ENCODE results near the gene TNS1. TPM values are rescaled to one million over a fixed set of nuclear protein-coding genes. Genes with fewer than 3 reads are reported as not detected.

Gene TNS1
- total and polyA plus RNA-seq, 5 donors: 243 to 647 (median 513) TPM

DNA sequence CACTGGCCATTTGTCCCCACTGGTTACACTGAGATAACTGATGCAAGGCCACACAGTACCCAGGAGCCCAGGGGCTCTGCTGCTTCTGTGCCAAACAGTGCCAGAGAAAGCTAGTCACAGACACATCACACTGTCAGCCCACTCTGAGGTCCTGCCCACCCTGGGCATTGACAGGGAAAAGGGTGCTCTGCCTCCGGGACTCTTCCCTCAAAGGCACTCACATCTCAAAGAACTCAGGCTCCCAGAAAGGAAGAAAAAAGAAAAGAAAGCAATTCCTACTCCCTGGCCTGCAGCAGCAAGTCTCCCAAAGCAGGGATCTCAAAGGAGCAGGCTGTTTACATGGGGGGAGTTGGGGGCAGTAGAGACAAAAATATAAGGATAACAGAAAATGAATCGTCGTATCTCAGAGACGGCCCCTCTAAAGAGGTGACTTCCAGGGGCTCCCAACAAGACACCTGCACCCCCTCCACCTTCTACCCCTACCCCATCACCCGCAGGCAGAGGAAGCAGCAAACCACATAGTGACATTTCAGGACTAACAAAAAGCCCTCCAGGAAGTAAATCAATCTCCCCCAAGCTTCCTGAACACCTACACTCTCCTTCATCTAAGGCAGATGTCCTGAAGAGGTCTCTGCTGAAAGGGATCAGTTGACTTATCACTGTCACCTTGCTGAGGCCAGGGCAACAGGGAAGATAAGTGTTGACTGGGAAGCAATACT, 247.6 kb downstream of the TNS1 start:
- WGBS: 63% methylated on average over 5 of the region's 5 CpGs
- Histone ChIP-seq H3K27ac (ENCODE audit: low read length) (no peak overlapping the region), H3K27me3 (ENCODE audit: control insufficient read depth, insufficient read depth) (no peaks in the 10 kb centered on the region), H3K9me3 (ENCODE audit: control insufficient read depth, low read length) (no peaks in the 10 kb centered on the region), H3K4me1 (ENCODE audit: control insufficient read depth, insufficient read depth, low read length) (peaks cover 5% of the 10 kb centered on the region), H3K4me3 (ENCODE audit: low read length) (no peak overlapping the region)
- no peak for ATAC-seq
- DNase-seq: no peak
- intact Hi-C loops (cut with DNase I): loop anchor here in 3 of 4 donors (10.0 kb wide), 3 partner anchors 100 to 1240 kb away; no protein-coding TSS in a partner anchor

DNA sequence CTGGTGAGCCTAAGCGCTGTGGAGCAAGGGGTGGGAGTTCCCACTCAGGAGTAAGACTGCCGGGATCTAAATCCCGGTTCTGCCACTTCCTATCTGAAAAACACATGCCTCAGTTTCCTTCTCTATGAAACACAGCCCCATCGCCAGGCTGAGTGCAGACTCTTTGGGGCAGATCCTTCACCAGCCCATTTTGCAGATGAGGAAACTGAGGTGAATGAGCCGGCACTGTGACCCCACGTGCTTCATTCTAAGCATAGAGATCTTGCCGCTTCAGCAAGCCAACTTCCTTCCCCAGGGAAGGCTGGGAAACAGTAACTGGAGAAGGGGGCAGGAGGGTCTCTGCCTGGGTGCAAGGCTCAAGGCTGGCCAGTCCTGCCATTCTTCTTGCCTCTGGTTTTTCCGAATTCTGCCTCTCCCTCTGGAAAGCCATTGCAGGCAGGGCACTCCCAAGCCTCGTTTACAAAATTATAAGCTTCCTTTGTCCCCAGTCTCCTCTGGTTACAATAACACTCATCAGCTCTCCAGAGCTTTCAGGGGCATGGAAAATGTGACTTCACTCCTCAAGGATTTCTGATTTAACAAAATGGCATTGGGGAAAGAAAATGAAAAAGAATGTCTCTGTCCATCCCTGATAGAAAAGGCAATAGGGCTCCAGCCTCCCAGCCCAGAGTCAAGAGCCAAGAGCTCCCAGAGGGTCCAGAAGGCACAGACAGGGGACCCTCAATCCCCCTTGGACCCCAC, 249.2 kb downstream of the TNS1 start:
- Histone ChIP-seq H3K4me3 (ENCODE audit: low read length) (no peak overlapping the region), H3K9me3 (ENCODE audit: control insufficient read depth, low read length) (no peaks in the 10 kb centered on the region), H3K27ac (ENCODE audit: low read length) (no peak overlapping the region), H3K27me3 (ENCODE audit: control insufficient read depth, insufficient read depth) (no peaks in the 10 kb centered on the region), H3K4me1 (ENCODE audit: control insufficient read depth, insufficient read depth, low read length) (peaks cover 12% of the 10 kb centered on the region)
- intact Hi-C loops (cut with DNase I): loop anchor here in 3 of 4 donors (10.0 kb wide), 3 partner anchors 99 to 1239 kb away; no protein-coding TSS in a partner anchor
- no peak for ATAC-seq
- 78% methylated on average over 9 of the region's 9 CpGs for WGBS
- no peak for DNase-seq

DNA sequence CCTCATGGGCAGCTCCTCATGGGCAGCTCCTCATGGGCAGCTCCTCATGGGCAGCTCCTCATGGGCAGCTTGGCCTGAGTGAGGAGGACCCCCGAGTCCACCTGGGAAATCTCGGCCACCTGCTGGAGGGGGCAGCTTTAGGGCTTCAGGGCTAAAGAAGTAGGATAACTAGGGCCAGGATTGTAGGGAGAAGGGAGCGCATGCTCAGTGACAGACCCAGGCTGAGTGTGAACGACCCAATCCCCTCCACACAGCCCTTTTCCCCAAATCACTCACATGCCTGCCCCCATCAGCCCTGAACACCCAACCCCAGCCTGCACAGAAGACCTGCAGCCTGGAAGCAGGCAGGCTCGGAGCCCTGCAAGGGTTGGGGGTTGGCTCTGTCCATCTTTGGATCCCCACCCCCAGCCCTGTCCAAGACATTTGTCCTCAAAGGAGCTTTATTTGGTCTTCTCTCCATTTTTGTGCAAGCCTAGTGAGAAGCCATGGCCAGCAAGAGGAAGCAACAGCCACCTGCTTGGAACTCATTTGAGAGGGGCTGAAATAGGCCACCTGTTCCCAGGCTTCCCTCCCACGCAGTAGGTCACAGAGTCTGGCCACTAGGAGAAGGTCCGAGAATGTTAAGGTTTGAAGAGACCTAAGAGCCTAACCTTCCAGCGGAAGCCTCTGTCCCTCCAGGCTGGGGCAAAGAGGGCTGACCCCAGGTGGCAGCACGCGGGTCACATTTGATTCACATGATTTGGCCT, 249.9 kb downstream of the TNS1 start:
- no peak overlapping the region for H3K27ac ChIP-seq (ENCODE audit: low read length)
- intact Hi-C loops (cut with DNase I): loop anchor here in 3 of 4 donors (10.0 kb wide), 3 partner anchors 98 to 1238 kb away; no protein-coding TSS in a partner anchor
- no peaks in the 10 kb centered on the region for H3K9me3 ChIP-seq (ENCODE audit: control insufficient read depth, low read length)
- H3K27me3 ChIP-seq (ENCODE audit: control insufficient read depth, insufficient read depth): no peaks in the 10 kb centered on the region
- H3K4me3 ChIP-seq (ENCODE audit: low read length): no peak overlapping the region
- ATAC-seq (no peak), DNase-seq (no peak)
- 87% methylated on average over 10 of the region's 10 CpGs for WGBS
- peaks cover 12% of the 10 kb centered on the region for H3K4me1 ChIP-seq (ENCODE audit: control insufficient read depth, insufficient read depth, low read length)

DNA sequence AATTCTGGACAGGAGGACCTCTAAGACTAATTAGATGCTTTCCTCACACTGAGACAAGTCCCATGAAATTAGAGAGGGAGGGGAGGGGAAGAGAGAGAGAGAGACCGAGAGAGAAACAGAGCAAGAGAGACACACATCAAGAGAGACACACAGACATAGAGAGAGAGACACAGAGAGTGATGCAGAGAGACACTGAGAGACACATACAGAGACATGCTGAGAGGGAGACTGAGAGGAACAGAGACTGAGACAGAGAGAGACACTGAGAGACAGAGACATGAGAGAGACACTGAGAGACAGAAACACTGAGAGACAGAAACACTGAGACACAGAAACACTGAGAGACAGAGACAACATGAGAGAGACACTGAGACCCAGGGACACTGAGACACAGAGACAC, 250.8 kb downstream of the TNS1 start:
- WGBS: 71% methylated on average over 1 of the region's 1 CpG
- DNase-seq (no peak), ATAC-seq (no peak)
- intact Hi-C loops (cut with DNase I): loop anchor here in 3 of 4 donors (10.0 kb wide), 3 partner anchors 97 to 1237 kb away; no protein-coding TSS in a partner anchor
- H3K4me3 ChIP-seq (ENCODE audit: low read length): no peak overlapping the region
- no peaks in the 10 kb centered on the region for H3K9me3 ChIP-seq (ENCODE audit: control insufficient read depth, low read length)
- no peak overlapping the region for H3K27ac ChIP-seq (ENCODE audit: low read length)
- no peaks in the 10 kb centered on the region for H3K27me3 ChIP-seq (ENCODE audit: control insufficient read depth, insufficient read depth)
- peaks cover 12% of the 10 kb centered on the region for H3K4me1 ChIP-seq (ENCODE audit: control insufficient read depth, insufficient read depth, low read length)

DNA sequence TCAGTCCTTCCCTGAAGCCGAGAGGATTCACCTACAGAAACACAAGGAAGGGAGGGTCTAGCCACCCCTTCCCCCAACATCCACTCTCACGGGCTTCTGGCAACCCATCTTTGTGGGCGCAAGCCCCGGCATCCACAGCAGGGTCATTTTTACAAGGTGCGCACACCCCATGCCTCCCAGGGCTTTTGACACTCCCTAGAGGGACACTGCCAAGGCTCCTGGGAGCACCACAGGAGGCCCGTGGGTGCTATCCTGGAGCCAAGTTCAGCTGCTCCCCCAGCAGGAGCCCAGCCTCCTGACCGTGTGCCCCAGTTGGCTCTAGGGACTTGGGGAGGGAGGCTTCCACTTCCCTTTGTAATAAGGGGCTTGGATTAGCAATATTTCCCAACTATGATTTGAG, 251.6 kb downstream of the TNS1 start:
- no peak for ATAC-seq
- WGBS: 91% methylated on average over 7 of the region's 7 CpGs
- Histone ChIP-seq H3K27ac (ENCODE audit: low read length) (no peak overlapping the region), H3K27me3 (ENCODE audit: control insufficient read depth, insufficient read depth) (no peaks in the 10 kb centered on the region), H3K4me3 (ENCODE audit: low read length) (no peak overlapping the region), H3K9me3 (ENCODE audit: control insufficient read depth, low read length) (no peaks in the 10 kb centered on the region), H3K4me1 (ENCODE audit: control insufficient read depth, insufficient read depth, low read length) (peaks cover 12% of the 10 kb centered on the region)
- intact Hi-C loops (cut with DNase I): loop anchor here in 3 of 4 donors (10.0 kb wide), 3 partner anchors 96 to 1236 kb away; no protein-coding TSS in a partner anchor
- no peak for DNase-seq

Small RNA genes lying within 50 kb of the gene (microRNA-seq; reads per million reads assigned to microRNA genes)
- 0 to 1.3 reads per million in 2 donors for gene MIR6809

Other genes starting within 250 kb of the TNS1 start
- not detected for gene RUFY4, start 66.3 kb upstream of the TNS1 start, total RNA-seq
- gene RUFY4, start 66.3 kb upstream of the TNS1 start, polyA plus RNA-seq: not detected
- under 1 TPM; 0.33 to 0.94 (median 0.41) TPM for gene CXCR2, start 123.0 kb upstream of the TNS1 start, total RNA-seq
- 0.09 TPM for gene CXCR2, start 123.0 kb upstream of the TNS1 start, polyA plus RNA-seq
- under 1 TPM in 3 of 4 donors, not detected in 1; 0.25 to 0.82 (median 0.26) TPM for gene CXCR1, start 164.0 kb upstream of the TNS1 start, total RNA-seq
- 0.09 TPM for gene CXCR1, start 164.0 kb upstream of the TNS1 start, polyA plus RNA-seq
- 100 to 1,000 TPM; 131 to 161 (median 140) TPM for gene ARPC2, start 214.2 kb upstream of the TNS1 start, total RNA-seq
- gene ARPC2, start 214.2 kb upstream of the TNS1 start, polyA plus RNA-seq: 110 TPM